Measurements from ENCODE around the gene OPCML.

DNA sequence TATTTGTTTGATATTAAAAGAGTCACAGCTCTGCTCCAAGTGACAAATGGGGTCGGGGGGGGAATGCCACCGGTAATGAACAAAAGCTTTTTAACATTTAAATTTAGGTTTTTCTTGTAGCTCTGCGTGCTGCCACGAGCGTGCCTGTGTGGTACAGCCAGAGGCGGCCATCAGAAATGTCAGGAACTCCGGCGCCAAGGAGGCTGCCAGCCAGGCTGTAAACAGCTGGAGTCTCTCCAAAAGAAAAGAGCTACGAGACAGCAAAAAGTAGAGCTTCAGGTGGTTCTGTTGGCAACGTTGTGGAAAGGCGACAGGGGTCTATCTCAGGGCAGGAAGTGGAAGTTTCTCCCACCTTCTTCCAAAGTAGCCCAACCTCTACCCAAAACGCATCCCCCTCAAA is 532.8 kb downstream of the OPCML start:
- TF ChIP-seq, protein P1, sequence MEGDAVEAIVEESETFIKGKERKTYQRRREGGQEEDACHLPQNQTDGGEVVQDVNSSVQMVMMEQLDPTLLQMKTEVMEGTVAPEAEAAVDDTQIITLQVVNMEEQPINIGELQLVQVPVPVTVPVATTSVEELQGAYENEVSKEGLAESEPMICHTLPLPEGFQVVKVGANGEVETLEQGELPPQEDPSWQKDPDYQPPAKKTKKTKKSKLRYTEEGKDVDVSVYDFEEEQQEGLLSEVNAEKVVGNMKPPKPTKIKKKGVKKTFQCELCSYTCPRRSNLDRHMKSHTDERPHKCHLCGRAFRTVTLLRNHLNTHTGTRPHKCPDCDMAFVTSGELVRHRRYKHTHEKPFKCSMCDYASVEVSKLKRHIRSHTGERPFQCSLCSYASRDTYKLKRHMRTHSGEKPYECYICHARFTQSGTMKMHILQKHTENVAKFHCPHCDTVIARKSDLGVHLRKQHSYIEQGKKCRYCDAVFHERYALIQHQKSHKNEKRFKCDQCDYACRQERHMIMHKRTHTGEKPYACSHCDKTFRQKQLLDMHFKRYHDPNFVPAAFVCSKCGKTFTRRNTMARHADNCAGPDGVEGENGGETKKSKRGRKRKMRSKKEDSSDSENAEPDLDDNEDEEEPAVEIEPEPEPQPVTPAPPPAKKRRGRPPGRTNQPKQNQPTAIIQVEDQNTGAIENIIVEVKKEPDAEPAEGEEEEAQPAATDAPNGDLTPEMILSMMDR (IDR thresholded peaks at IDR 0.05), result no peak
- no peak for TF ChIP-seq POLR2A (IDR thresholded peaks at IDR 0.05)
